NCI-H128 (cell line): ENCODE measurements around the gene TMEM123.
"Not testable (repeated sequence)": the region's sequence is repeated elsewhere in the genome, so short reads cannot be mapped to it uniquely, and the experiment has no call there.

Experiments
- DNase-seq: peaks from one replicate; lab custom pipeline; 2025; ENCODE audit not compliant: unreplicated experiment; lab: John Stamatoyannopoulos, UW

TMEM123 gene

DNA sequence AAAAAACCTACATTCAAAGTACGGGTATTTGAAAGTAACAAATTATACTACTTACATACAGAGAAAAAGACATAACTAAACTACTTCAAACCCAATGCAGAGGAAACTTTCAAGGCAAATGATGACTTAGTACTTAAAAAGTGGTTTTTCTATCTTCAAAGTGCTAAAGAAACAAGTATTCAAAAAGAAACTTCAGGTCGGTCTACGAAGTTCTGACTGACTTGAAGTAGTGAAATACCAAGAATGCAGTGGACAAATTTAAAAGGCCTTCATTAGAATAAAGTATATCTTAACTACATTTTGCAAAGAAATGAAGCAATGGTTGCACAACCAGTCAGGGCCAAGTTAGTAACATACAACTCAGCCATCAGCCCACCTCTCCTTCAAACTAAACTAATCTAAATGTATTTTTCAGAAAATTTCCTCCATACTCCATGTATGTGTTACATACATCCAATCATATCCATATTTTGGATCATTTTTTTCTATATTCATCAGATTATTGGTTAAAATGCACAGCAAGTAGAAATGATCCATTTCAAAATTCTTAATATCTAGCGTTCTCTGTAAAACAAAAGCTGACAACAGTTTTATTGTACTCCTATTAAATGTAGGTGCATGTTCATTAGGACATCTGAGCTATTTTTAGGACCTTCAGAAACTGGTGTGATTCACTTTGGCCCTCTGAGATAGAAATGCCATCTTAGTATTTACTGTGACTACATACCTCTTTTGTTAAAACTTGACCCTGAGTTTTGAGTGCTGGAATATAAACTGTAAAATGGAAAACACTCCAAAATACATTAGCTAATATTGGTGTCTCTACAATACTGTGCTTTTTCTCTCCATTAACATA, 55.6 kb downstream of the TMEM123 start:
- DNase-seq = no peak

DNA sequence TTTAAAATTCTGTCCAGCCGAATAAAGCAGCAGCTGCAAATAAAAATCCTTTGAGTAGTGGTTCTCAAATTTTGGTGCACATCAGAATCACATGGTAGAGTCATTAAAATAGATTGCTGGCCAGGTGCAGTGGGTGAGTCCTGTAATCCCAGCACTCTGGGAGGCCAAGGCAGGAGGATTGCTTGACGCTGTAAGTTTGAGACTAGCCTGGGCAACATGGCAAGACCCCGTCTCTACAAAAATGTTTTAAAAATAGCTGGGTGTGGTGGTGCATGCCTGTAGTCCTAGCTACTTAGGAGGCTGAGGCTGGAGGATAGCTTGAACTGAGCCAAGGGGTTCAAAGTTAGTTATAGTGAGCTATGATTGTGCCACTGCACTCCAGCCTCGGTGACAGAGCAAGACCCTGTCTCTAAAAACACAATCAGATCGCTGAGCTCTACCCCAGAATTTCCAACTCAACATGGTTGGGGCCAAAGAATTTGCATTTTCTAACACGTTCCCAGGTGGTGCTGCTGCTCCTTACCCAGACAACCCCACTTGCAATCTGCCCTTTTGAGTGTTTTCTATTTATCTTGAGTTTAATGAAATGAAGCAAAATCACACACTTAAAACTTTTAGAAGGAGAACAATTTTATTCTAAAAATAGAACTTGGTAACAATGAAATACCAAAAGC, 56.7 kb downstream of the TMEM123 start:
- DNase-seq = no peak

DNA sequence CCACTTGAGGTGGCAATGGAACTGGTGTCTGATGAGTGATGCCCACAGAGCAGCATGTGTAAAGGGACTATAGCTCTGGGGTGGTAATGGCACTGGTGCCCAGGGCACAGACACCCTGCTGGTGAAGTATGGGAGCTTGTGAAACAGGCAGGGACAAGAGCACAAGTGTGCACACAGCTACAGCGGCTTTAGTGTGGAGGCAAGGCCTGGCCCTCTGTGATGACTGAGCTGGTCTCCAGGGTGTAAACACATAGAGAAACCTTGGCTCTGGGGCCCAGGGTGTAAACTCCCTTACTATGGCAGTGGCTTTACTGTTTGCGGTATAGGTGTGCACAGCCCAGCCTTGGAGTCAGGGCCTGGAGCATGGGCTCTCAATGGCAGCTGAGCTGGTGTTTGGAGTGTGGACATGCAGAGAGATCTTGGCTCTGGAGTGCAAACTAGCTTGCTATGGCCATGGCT, 59.3 kb downstream of the TMEM123 start:
- no peak for DNase-seq

- no peak for DNase-seq
These were observed 60.9 kb downstream of the TMEM123 start for GRCh38 chr11:102391549-102392237.

DNA sequence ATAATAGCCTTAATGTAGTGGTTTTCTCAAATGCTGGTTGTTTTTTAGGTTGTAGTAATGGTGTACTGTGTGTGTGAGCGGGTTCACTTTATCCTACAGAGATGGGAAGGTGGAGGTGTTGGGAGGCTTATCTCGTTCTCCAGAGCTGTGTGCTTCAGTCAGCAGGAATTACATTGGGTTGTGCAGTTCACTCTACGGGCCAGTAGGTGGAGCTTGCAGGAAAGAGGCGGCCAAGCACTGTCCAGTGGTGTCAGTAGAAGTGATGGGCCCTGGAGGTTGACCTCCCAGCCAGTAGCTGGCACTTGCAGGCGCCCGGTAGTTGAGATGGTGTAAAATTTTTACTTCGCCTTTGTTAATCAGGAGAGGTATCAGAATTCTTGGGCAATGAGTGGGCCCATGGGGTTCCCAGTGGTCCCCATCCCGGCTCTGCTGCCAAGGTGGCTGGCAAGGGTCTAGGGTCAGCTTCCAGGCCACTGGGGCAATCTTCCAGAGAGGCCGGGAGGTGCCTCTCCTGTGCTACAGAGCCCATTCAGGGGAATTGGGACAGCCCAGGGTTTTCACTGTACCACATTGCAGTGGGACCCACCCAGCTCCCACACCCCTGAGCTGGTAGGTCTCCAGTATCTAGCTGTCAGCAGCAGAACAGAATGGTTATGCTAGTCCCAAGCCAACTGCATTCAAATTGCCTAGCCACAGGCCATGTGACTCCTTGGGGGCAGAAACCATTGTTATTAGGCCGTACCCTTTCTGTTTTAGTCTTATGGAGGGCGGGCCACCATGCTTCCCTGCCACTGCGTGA, 61.7 kb downstream of the TMEM123 start:
- no peak for DNase-seq

DNA sequence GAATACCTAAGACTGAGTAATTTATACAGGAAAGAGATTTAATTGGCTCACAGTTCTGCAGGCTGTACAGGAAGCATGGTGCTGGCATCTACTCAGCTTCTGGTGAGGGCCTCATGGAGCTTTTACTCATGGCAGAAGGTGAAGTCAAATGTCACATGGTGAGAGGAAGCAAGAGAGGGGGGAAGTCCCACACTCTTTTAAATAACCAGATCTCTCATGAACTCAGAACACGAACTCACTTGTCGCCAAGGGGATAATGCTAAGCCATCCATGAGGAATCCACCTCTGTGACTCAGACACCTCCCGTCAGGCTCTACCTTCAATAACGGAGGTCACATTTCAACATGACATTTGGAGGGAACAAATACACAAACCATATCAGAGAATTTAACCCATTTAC, 63.3 kb downstream of the TMEM123 start:
- no peak for DNase-seq

GRCh38 chr11:102387043-102387781, 65.4 kb downstream of the TMEM123 start:
- no peak for DNase-seq

GRCh38 chr11:102386136-102386734, 66.3 kb downstream of the TMEM123 start:
- no peak for DNase-seq

DNA sequence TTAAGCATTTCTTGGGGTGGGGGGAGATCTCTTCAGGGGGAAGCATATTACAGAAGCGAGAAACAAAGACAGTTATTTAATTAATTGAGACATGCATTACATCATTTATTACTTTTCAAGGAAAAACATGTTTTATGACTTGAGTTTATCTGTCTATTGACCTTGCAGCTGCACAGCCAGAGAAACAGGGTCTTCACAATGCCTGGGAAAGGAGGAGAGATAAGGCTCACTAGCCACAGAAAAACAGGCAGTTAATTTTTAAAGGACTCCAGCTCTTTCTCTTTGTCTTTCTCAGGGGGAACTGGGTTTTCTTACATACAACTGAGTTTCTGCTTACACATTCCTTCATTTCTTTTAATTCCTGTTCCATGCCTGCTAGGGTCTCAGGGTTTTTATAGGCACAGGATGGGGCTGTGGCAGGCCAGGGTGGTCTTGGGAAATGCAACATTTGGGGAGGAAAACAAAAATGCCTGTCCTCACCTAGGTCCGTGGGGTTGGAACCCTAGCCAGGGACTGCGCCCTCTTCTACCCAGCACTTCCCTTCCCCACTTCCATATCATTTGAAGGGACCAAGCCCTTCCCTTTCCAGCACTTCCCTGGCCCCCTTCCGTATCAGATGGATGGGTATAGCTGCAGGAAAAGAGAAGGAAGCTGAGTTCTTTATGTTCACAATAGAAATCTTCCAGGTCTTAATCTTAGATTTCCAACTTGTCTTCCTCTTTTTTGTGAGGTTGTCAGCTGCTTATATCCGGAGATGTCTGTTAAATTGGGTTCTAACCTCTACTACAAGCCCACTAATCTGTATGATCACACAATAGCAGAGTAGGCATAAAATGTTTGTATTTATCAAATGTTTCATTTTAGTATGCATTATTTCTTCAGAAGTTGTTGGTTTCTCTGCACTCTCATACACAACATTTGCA, 67.2 kb downstream of the TMEM123 start:
- no peak for DNase-seq

DNA sequence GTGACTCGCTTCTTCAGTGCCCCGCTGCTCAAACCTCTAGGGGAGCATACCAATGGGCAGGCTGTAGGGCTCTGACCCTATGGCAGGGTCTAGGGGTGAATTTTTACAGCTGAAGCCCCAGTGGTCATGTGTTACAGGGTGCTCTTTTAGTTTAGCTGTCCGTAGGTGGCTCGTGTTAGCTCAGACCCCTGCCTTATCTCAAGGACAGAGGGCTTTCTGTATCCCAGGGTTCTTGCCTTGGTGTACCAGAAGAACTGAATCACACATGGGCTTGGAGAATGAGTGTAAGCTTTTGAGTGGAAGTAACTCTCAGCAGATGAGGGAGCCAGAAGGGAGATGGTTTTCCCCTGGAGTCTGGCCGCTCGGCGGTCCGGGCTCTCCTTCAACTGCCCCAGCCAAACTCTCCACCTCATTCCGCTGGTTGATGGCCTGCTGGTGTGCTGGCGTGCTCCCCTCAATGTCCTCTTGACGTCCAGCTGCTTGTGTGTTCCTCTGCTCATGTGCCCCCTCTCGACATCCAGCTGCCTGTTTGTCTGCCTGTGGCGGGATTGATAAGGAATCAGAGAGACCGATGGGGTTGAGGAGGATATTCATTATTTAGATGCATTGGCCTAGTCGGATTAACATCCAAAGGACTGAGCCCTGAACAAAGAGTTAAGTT, 68.0 kb downstream of the TMEM123 start:
- DNase-seq = no peak

- DNase-seq = no peak
These were observed 68.7 kb downstream of the TMEM123 start for GRCh38 chr11:102383839-102384238.

DNA sequence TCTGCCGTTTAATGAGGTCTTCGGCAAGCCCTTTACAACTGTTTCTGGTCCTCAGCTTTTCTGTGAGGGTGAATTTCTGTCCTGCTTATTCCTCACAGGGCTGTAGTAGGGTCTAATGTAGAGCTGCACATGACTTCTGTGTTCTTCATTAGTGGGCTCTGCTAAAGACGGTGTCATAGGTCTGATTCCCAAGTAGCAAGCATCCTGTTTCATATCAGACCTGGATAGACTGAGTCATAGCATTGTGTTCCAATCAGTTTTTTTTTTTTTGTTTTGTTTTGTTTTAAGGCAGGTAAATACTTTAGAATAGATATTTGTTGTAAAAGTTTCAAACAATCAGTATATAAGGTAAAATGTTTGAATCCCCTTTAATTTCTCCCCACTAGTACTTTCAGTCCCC, 70.2 kb downstream of the TMEM123 start:
- no peak for DNase-seq

DNA sequence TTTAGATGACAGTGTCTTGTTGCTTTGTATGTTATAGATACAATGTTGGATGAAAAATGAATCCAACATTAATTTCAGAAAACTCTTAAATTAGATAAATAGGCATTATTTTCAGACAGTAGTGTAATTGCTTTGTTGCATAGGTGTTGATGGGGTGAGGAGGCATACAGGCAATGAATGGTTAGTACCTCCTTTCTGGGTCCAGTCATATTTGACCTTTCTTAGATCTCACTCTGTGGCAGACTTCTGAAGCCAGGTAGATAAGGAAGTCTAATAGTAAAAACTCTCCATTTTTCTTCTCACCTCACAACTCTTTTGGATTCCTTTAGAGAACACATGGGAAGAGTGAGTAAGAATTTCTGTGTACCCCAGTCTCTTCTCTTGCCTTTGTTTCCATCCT, 73.7 kb downstream of the TMEM123 start:
- no peak for DNase-seq

- DNase-seq = no peak
These were observed 74.7 kb downstream of the TMEM123 start for GRCh38 chr11:102377891-102378290.

- no peak for DNase-seq
These were observed 76.7 kb downstream of the TMEM123 start for GRCh38 chr11:102375720-102376399.

DNA sequence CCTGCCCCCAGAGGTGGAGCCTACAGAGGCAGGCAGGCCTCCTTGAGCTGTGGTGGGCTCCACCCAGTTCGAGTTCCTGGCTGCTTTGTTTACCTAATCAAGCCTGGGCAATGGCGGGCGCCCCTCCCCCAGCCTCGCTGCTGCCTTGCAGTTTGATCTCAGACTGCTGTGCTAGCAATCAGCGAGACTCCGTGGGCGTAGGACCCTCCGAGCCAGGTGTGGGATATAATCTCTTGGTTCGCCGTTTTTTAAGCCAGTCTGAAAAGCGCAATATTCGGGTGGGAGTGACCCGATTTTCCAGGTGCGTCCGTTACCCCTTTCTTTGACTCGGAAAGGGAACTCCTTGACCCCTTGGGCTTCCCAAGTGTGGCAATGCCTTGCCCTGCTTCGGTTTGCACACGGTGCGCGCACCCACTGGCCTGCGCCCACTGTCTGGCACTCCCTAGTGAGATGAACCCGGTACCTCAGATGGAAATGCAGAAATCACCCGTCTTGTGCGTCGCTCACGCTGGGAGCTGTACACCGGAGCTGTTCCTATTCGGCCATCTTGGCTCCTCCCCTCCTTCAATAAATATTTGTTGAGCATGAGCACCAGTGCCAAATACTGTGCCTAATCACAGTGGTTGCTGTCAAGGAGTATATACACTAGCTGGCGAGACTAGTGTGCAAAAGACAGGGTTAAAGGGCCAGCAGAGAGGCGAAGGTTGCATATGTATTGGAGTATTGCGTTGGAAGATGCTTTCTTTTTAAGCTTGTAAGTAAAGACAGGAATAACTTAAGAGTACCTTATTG, 77.7 kb downstream of the TMEM123 start:
- not testable (repeated sequence) for DNase-seq

DNA sequence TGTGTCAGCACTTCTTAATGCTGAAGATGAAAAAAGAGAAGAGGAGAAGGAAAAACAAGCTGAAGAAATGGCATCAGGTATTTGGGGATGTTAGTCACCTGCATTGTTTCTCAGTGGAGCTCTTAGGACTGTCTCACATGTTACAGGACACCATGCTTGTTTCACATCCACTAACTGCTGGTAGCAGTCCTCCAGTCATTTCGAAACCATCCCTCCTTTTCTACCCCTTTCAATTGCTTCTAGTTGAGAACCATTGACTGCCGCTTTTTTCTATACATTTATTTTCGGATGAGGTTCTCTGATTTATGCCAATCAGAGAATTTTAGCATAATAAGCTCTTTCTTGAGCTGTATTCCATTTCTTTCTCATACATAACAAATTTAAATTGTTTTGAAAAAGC, 84.1 kb downstream of the TMEM123 start:
- no peak for DNase-seq
